HEK293 (cell line): Measurements from ENCODE around the gene KDM4D.
A peak's percentile ranks its signal among the peaks of the same experiment; 100 is the strongest.

Source experiments
- CTCF ChIA-PET: fragments of 350-600 bp; formaldehyde crosslinking; extraction: SDS; loops from one replicate; lab custom pipeline; 2021; ENCODE audit warnings: antibody characterized with exemption; lab: Yijun Ruan, JAX
- POLR2A ChIA-PET: fragments of 300-600 bp; formaldehyde crosslinking; extraction: SDS; loops from one replicate; lab custom pipeline; 2020; ENCODE audit warnings: antibody characterized with exemption, inconsistent platforms; lab: Yijun Ruan, JAX
- H3K27ac ChIP-seq: fragments of 200-500 bp; sonication (Bioruptor generic); 2 replicates; pipeline ENCODE4 v1.5.1; 2014; ENCODE audit warnings: low read depth, low read length, control low read depth, inconsistent platforms; ENCODE audit errors: extremely low read depth
- H3K36me3 ChIP-seq, 2 experiments: fragments of 200-500 bp in 1 of 2; sonication (Bioruptor generic) in 1 of 2; 1 replicate in 1 of 2; 2 replicates in 1 of 2; pipeline ENCODE4 v1.5.1; 2014 to 2017; ENCODE audit warnings: inconsistent platforms in 2 of 2, low read length in 2 of 2; ENCODE audit not compliant: control insufficient read depth in 2 of 2, insufficient read depth in 1 of 2
- H3K4me1 ChIP-seq: fragments of 200-500 bp; sonication (Bioruptor generic); 2 replicates; pipeline ENCODE4 v1.5.1; 2014; ENCODE audit warnings: mild to moderate bottlenecking, low read length, inconsistent platforms; ENCODE audit not compliant: control insufficient read depth, insufficient read depth
- H3K4me3 ChIP-seq: 2 replicates; pipeline ENCODE4 v1.5.1; 2011; ENCODE audit warnings: low read depth, mild to moderate bottlenecking, control low read depth, low read length, moderate library complexity
- H3K9me3 ChIP-seq: fragments of 200-500 bp; sonication (Bioruptor generic); 2 replicates; pipeline ENCODE4 v1.5.1; 2014; ENCODE audit warnings: low read depth, low read length, inconsistent platforms; ENCODE audit not compliant: control insufficient read depth, insufficient read depth
- BCL11A ChIP-seq: fragments of 450-650 bp; formaldehyde crosslinking; IDR thresholded peaks from 2 replicates; pipeline ENCODE4 v1.5.1; 2016; ENCODE audit warnings: low read depth, missing biosample characterization, missing genetic modification characterization
- BCL6B ChIP-seq: fragments of 450-650 bp; formaldehyde crosslinking; IDR thresholded peaks from 2 replicates; pipeline ENCODE4 v1.5.1; 2017; ENCODE audit warnings: missing biosample characterization, missing genetic modification characterization
- HOXA7 ChIP-seq: sonication (generic); formaldehyde crosslinking; IDR thresholded peaks from 2 replicates; pipeline ENCODE4 v1.8.1; 2022; ENCODE audit warnings: missing genetic modification reagents, borderline replicate concordance
- IKZF3 ChIP-seq: fragments of 450-650 bp; IDR thresholded peaks from 2 replicates; pipeline ENCODE4 v1.5.0; 2018; ENCODE audit warnings: missing biosample characterization, mild to moderate bottlenecking, missing genetic modification characterization, moderate library complexity
- PRDM1 ChIP-seq: fragments of 450-650 bp; formaldehyde crosslinking; IDR thresholded peaks from 2 replicates; pipeline ENCODE4; 2016; ENCODE audit warnings: missing biosample characterization, missing genetic modification characterization
- SCRT1 ChIP-seq: fragments of 450-650 bp; formaldehyde crosslinking; IDR thresholded peaks from 2 replicates; pipeline ENCODE4 v1.5.1; 2016; ENCODE audit warnings: missing biosample characterization, missing genetic modification characterization, borderline replicate concordance
- SCRT2 ChIP-seq: fragments of 450-650 bp; formaldehyde crosslinking; IDR thresholded peaks from 2 replicates; pipeline ENCODE4 v1.5.1; 2016; ENCODE audit warnings: missing biosample characterization, missing genetic modification characterization
- ZBTB48 ChIP-seq: fragments of 450-650 bp; formaldehyde crosslinking; IDR thresholded peaks from 2 replicates; pipeline ENCODE4 v1.5.1; 2016; ENCODE audit warnings: missing biosample characterization, missing genetic modification characterization
- ZNF132 ChIP-seq: fragments of 450-650 bp; formaldehyde crosslinking; IDR thresholded peaks from 2 replicates; pipeline ENCODE4 v1.5.1; 2017; ENCODE audit warnings: missing biosample characterization, missing genetic modification characterization, borderline replicate concordance
- ZNF184 ChIP-seq: fragments of 450-650 bp; IDR thresholded peaks from 2 replicates; pipeline ENCODE4 v1.5.1; 2018; ENCODE audit warnings: missing biosample characterization, mild to moderate bottlenecking, missing genetic modification characterization
- ZNF214 ChIP-seq: fragments of 450-650 bp; formaldehyde crosslinking; IDR thresholded peaks from 2 replicates; pipeline ENCODE4 v1.5.1; 2017; ENCODE audit warnings: missing biosample characterization, mild to moderate bottlenecking, missing genetic modification characterization, borderline replicate concordance
- ZNF292 ChIP-seq: fragments of 450-650 bp; formaldehyde crosslinking; IDR thresholded peaks from 2 replicates; pipeline ENCODE4 v1.5.1; 2016; ENCODE audit warnings: low read depth, missing biosample characterization, missing genetic modification characterization, borderline replicate concordance
- ZNF324 ChIP-seq: fragments of 450-650 bp; formaldehyde crosslinking; IDR thresholded peaks from 2 replicates; pipeline ENCODE4 v1.5.1; 2016; ENCODE audit warnings: missing biosample characterization, missing genetic modification characterization
- ZNF366 ChIP-seq: fragments of 450-650 bp; formaldehyde crosslinking; conservative IDR thresholded peaks from 2 replicates; pipeline ENCODE4 v1.5.1; 2016; ENCODE audit warnings: missing biosample characterization, missing genetic modification characterization
- ZNF37A ChIP-seq: fragments of 450-650 bp; IDR thresholded peaks from 2 replicates; pipeline ENCODE4 v1.5.1; 2018; ENCODE audit warnings: missing biosample characterization, missing genetic modification characterization
- ZNF501 ChIP-seq: fragments of 450-650 bp; formaldehyde crosslinking; IDR thresholded peaks from 2 replicates; pipeline ENCODE4 v1.5.1; 2016; ENCODE audit warnings: missing biosample characterization, missing genetic modification characterization
- ZNF544 ChIP-seq: fragments of 450-650 bp; formaldehyde crosslinking; IDR thresholded peaks from 2 replicates; pipeline ENCODE4 v1.5.0; 2017; ENCODE audit warnings: missing biosample characterization, missing genetic modification characterization
- ZNF555 ChIP-seq: fragments of 450-650 bp; formaldehyde crosslinking; conservative IDR thresholded peaks from 2 replicates; pipeline ENCODE4 v1.5.1; 2017; ENCODE audit warnings: missing biosample characterization, mild to moderate bottlenecking, missing genetic modification characterization, inconsistent platforms
- ZNF585B ChIP-seq: fragments of 450-650 bp; formaldehyde crosslinking; IDR thresholded peaks from 2 replicates; pipeline ENCODE4 v1.5.1; 2016; ENCODE audit warnings: missing biosample characterization, missing genetic modification characterization
- ZNF600 ChIP-seq: fragments of 450-650 bp; formaldehyde crosslinking; IDR thresholded peaks from 2 replicates; pipeline ENCODE4 v1.5.1; 2016; ENCODE audit warnings: missing biosample characterization, missing genetic modification characterization
- ZNF610 ChIP-seq: fragments of 450-650 bp; formaldehyde crosslinking; IDR thresholded peaks from 2 replicates; pipeline ENCODE4 v1.5.1; 2016; ENCODE audit warnings: missing biosample characterization, missing genetic modification characterization, borderline replicate concordance
- ZNF677 ChIP-seq: fragments of 450-650 bp; IDR thresholded peaks from 2 replicates; pipeline ENCODE4 v1.5.0; 2018; ENCODE audit warnings: missing biosample characterization, mild to moderate bottlenecking, missing genetic modification characterization, moderate library complexity
- ZNF776 ChIP-seq: fragments of 450-650 bp; formaldehyde crosslinking; IDR thresholded peaks from 2 replicates; pipeline ENCODE4 v1.5.0; 2017; ENCODE audit warnings: missing biosample characterization, missing genetic modification characterization, borderline replicate concordance
- ZXDB ChIP-seq: fragments of 450-650 bp; formaldehyde crosslinking; IDR thresholded peaks from 2 replicates; pipeline ENCODE4 v1.5.1; 2016; ENCODE audit warnings: missing biosample characterization, missing genetic modification characterization
- TF ChIP-seq, protein P1 (sequence below): fragments of 450-650 bp; formaldehyde crosslinking; IDR thresholded peaks from 2 replicates; pipeline ENCODE4 v1.5.1; 2016; ENCODE audit warnings: missing biosample characterization, missing genetic modification characterization
- TF ChIP-seq, protein P2 (sequence below): fragments of 450-650 bp; formaldehyde crosslinking; IDR thresholded peaks from 2 replicates; pipeline ENCODE4 v1.5.1; 2016; ENCODE audit warnings: missing biosample characterization, missing genetic modification characterization
- TF ChIP-seq, protein P3 (sequence below): fragments of 450-650 bp; formaldehyde crosslinking; IDR thresholded peaks from 2 replicates; pipeline ENCODE4 v1.5.1; 2016; ENCODE audit warnings: missing biosample characterization, missing genetic modification characterization
- TF ChIP-seq, protein P4 (sequence below): fragments of 450-650 bp; formaldehyde crosslinking; IDR thresholded peaks from 2 replicates; pipeline ENCODE4 v1.5.1; 2016; ENCODE audit warnings: missing biosample characterization, missing genetic modification characterization, low read depth

Gene KDM4D

GRCh38 chr11:94948070-94948617 lies 25.4 kb upstream of the KDM4D start (continued):
- no peak for TF ChIP-seq ZNF544 (tag by site-specific recombination)
- no peak for TF ChIP-seq IKZF3 (tag by site-specific recombination)
- TF ChIP-seq ZNF292 (tag by site-specific recombination): no peak
- TF ChIP-seq HOXA7 (CRISPR knock-in tag): no peak
- no peak for TF ChIP-seq ZBTB48 (tag by site-specific recombination)
- TF ChIP-seq ZXDB (tag by site-specific recombination): no peak
- TF ChIP-seq ZNF184 (tag by site-specific recombination): no peak
- no peak for TF ChIP-seq ZNF366 (tag by site-specific recombination)
- TF ChIP-seq ZNF677 (tag by site-specific recombination): no peak
- TF ChIP-seq ZNF776 (tag by site-specific recombination): no peak
- peak; percentile 40; the same call in 1 of the 2 replicates for TF ChIP-seq PRDM1 (tag by site-specific recombination)
- TF ChIP-seq SCRT2 (tag by site-specific recombination): no peak
- TF ChIP-seq, protein P1, sequence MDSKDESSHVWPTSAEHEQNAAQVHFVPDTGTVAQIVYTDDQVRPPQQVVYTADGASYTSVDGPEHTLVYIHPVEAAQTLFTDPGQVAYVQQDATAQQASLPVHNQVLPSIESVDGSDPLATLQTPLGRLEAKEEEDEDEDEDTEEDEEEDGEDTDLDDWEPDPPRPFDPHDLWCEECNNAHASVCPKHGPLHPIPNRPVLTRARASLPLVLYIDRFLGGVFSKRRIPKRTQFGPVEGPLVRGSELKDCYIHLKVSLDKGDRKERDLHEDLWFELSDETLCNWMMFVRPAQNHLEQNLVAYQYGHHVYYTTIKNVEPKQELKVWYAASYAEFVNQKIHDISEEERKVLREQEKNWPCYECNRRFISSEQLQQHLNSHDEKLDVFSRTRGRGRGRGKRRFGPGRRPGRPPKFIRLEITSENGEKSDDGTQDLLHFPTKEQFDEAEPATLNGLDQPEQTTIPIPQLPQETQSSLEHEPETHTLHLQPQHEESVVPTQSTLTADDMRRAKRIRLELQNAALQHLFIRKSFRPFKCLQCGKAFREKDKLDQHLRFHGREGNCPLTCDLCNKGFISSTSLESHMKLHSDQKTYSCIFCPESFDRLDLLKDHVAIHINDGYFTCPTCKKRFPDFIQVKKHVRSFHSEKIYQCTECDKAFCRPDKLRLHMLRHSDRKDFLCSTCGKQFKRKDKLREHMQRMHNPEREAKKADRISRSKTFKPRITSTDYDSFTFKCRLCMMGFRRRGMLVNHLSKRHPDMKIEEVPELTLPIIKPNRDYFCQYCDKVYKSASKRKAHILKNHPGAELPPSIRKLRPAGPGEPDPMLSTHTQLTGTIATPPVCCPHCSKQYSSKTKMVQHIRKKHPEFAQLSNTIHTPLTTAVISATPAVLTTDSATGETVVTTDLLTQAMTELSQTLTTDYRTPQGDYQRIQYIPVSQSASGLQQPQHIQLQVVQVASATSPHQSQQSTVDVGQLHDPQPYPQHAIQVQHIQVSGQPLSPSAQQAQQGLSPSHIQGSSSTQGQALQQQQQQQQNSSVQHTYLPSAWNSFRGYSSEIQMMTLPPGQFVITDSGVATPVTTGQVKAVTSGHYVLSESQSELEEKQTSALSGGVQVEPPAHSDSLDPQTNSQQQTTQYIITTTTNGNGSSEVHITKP (tag by site-specific recombination): no peak

- Histone ChIP-seq H3K9me3 (no peaks in the 10 kb centered on the region), H3K4me1 (no peaks in the 10 kb centered on the region), H3K36me3 (peaks cover 0 to 9% of the 10 kb centered on the region in 2 experiments; a peak in 1 of 3 replicates), H3K27ac (no peak overlapping the region), H3K4me3 (no peak overlapping the region)
- CTCF ChIA-PET: no interaction called here
- POLR2A ChIA-PET: no interaction called here
- TF ChIP-seq ZNF610 (tag by site-specific recombination): no peak
- TF ChIP-seq ZNF555 (tag by site-specific recombination): no peak
- no peak for TF ChIP-seq SCRT1 (tag by site-specific recombination)
- TF ChIP-seq, protein P2, sequence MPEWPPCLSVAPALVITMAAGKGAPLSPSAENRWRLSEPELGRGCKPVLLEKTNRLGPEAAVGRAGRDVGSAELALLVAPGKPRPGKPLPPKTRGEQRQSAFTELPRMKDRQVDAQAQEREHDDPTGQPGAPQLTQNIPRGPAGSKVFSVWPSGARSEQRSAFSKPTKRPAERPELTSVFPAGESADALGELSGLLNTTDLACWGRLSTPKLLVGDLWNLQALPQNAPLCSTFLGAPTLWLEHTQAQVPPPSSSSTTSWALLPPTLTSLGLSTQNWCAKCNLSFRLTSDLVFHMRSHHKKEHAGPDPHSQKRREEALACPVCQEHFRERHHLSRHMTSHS (tag by site-specific recombination): no peak
- TF ChIP-seq BCL11A: no peak
- no peak for TF ChIP-seq IKZF3 (tag by site-specific recombination)
- no peak for TF ChIP-seq ZNF585B
- TF ChIP-seq BCL6B: no peak
- TF ChIP-seq, protein P3, sequence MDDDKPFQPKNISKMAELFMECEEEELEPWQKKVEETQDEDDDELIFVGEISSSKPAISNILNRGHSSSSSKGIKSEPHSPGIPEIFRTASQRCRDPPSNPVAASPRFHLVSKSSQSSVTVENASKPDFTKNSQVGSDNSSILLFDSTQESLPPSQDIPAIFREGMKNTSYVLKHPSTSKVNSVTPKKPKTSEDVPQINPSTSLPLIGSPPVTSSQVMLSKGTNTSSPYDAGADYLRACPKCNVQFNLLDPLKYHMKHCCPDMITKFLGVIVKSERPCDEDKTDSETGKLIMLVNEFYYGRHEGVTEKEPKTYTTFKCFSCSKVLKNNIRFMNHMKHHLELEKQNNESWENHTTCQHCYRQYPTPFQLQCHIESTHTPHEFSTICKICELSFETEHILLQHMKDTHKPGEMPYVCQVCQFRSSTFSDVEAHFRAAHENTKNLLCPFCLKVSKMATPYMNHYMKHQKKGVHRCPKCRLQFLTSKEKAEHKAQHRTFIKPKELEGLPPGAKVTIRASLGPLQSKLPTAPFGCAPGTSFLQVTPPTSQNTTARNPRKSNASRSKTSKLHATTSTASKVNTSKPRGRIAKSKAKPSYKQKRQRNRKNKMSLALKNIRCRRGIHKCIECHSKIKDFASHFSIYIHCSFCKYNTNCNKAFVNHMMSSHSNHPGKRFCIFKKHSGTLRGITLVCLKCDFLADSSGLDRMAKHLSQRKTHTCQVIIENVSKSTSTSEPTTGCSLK (tag by site-specific recombination): no peak
- TF ChIP-seq ZNF501 (tag by site-specific recombination): no peak
- no peak for TF ChIP-seq ZNF37A (tag by site-specific recombination)
- no peak for TF ChIP-seq ZNF324 (tag by site-specific recombination)
- TF ChIP-seq ZNF292 (tag by site-specific recombination): no peak
- TF ChIP-seq, protein P4, sequence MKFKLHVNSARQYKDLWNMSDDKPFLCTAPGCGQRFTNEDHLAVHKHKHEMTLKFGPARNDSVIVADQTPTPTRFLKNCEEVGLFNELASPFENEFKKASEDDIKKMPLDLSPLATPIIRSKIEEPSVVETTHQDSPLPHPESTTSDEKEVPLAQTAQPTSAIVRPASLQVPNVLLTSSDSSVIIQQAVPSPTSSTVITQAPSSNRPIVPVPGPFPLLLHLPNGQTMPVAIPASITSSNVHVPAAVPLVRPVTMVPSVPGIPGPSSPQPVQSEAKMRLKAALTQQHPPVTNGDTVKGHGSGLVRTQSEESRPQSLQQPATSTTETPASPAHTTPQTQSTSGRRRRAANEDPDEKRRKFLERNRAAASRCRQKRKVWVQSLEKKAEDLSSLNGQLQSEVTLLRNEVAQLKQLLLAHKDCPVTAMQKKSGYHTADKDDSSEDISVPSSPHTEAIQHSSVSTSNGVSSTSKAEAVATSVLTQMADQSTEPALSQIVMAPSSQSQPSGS: no peak
- TF ChIP-seq ZNF600 (tag by site-specific recombination): no peak
- TF ChIP-seq ZNF214 (tag by site-specific recombination): no peak
- TF ChIP-seq ZNF132 (tag by site-specific recombination): no peak
Measured at GRCh38 chr11:94954753-94955152, 18.8 kb upstream of the KDM4D start.
